B cell (primary cell): Measurements from ENCODE around the gene ZNF462. TPM values are rescaled to one million over a fixed set of nuclear protein-coding genes. Genes with fewer than 3 reads are reported as not detected.

Source experiments
- ATAC-seq: fragments of 200-7000 bp; cut with Tn5 transposase; one replicate; pipeline ENCODE4 v1.10.0; 2021; ENCODE audit warnings: low read depth, mild to moderate bottlenecking, moderate number of reproducible peaks, moderate library complexity
- CTCF ChIA-PET: fragments of 350-600 bp; sonication (Branson Sonifier 250); formaldehyde crosslinking; loops from one replicate; lab custom pipeline; 2021; ENCODE audit warnings: antibody characterized with exemption, inconsistent platforms; lab: Charles Lee
- POLR2A ChIA-PET: fragments of 350-600 bp; sonication (Branson Sonifier 250); formaldehyde crosslinking; loops from one replicate; lab custom pipeline; 2021; ENCODE audit warnings: antibody characterized with exemption; lab: Charles Lee
- DNase-seq: peaks from one replicate; pipeline ENCODE4 v3.0.0; 2013
- H2AFZ ChIP-seq: 2 replicates; pipeline ENCODE4 v1.6.1; 2012; ENCODE audit warnings: mild to moderate bottlenecking, low read depth, low read length; ENCODE audit not compliant: insufficient read depth, poor library complexity, severe bottlenecking
- H3K27ac ChIP-seq, 2 donors: 1 replicate in 1 of 2; 2 replicates in 1 of 2; pipeline ENCODE4 v1.5.1; 2012 to 2013; ENCODE audit warnings: low read length in 2 of 2, mild to moderate bottlenecking in 2 of 2, moderate library complexity in 1 of 2
- H3K27me3 ChIP-seq, 4 experiments: fragments of 200-600 bp in 1 of 4; sonication (generic) in 1 of 4; replicated peaks in 1 of 4; 1 replicate in 2 of 4; 2 replicates in 2 of 4; pipeline versions ENCODE4 v1.6.1 to v1.7.0; 2013 to 2016; ENCODE audit warnings: low read length in 3 of 4, mild to moderate bottlenecking in 2 of 4, mixed read lengths in 1 of 4, moderate library complexity in 1 of 4; ENCODE audit not compliant: insufficient read depth in 4 of 4, control insufficient read depth in 3 of 4; ENCODE audit errors: control extremely low read depth in 1 of 4
- H3K36me3 ChIP-seq, 2 experiments: replicated peaks in 1 of 2; 1 replicate in 1 of 2; 2 replicates in 1 of 2; pipeline versions ENCODE4 v1.6.1 to v1.7.1; 2013; ENCODE audit warnings: low read length in 1 of 2; ENCODE audit not compliant: insufficient read depth in 2 of 2, control insufficient read depth in 1 of 2; ENCODE audit errors: control extremely low read depth in 1 of 2, extremely low read depth in 1 of 2
- H3K4me1 ChIP-seq, 2 donors: fragments of 200-600 bp in 1 of 2; sonication (generic) in 1 of 2; 1 replicate in 1 of 2; 2 replicates in 1 of 2; pipeline versions ENCODE4 v1.5.1 to v1.6.1; 2013 to 2017; ENCODE audit warnings: low read length in 2 of 2; ENCODE audit not compliant: control insufficient read depth in 2 of 2, insufficient read depth in 2 of 2
- H3K4me2 ChIP-seq: replicated peaks from 2 replicates; pipeline ENCODE3; 2012; ENCODE audit warnings: mild to moderate bottlenecking, low read depth, low read length; ENCODE audit not compliant: poor library complexity, severe bottlenecking
- H3K4me3 ChIP-seq, 5 experiments: fragments of 200-600 bp in 1 of 5; sonication (generic) in 1 of 5; 1 replicate in 3 of 5; 2 replicates in 2 of 5; pipeline versions ENCODE4 v1.5.1 to v1.7.0; 2011 to 2016; ENCODE audit warnings: low read length in 4 of 5, mild to moderate bottlenecking in 4 of 5, low read depth in 2 of 5, control low read depth in 1 of 5, moderate library complexity in 1 of 5; ENCODE audit not compliant: insufficient read depth in 1 of 5; ENCODE audit errors: control extremely low read depth in 1 of 5, extremely low read depth in 1 of 5
- H3K79me2 ChIP-seq: fragments of 200-600 bp; sonication (generic); one replicate; pipeline ENCODE4 v1.6.0; 2016; ENCODE audit warnings: low read length; ENCODE audit not compliant: control insufficient read depth, insufficient read depth
- H3K9ac ChIP-seq: fragments of 200-600 bp; sonication (generic); 2 replicates; pipeline ENCODE4 v1.6.1; 2017; ENCODE audit warnings: mild to moderate bottlenecking, low read length, moderate library complexity
- H3K9me3 ChIP-seq, 3 donors: one replicate each; pipeline versions ENCODE4 v1.6.1 to v1.7.1; 2013; ENCODE audit warnings: low read length in 2 of 3; ENCODE audit not compliant: control insufficient read depth in 2 of 3, insufficient read depth in 1 of 3; ENCODE audit errors: control extremely low read depth in 1 of 3
- H4K20me1 ChIP-seq: 2 replicates; pipeline ENCODE4 v1.6.0; 2012; ENCODE audit warnings: mild to moderate bottlenecking, low read length; ENCODE audit not compliant: insufficient read depth, control insufficient read depth, poor library complexity, severe bottlenecking
- H3K27ac Mint-ChIP-seq: one replicate; pipeline ENCODE4 v1.8.0; 2021; ENCODE audit warnings: mixed read lengths
- H3K27me3 Mint-ChIP-seq: one replicate; pipeline ENCODE4 v1.8.0; 2021; ENCODE audit warnings: mixed read lengths
- H3K4me1 Mint-ChIP-seq: one replicate; pipeline ENCODE4 v1.8.0; 2021; ENCODE audit warnings: mixed read lengths
- H3K4me3 Mint-ChIP-seq: one replicate; pipeline ENCODE4 v1.8.0; 2021; ENCODE audit warnings: mixed read lengths
- H3K9me3 Mint-ChIP-seq: one replicate; pipeline ENCODE4 v1.8.0; 2022; ENCODE audit warnings: mixed read lengths; ENCODE audit not compliant: insufficient read depth
- CTCF ChIP-seq: fragments of 200-600 bp; IDR thresholded peaks from one replicate; pipeline ENCODE4 v1.8.0; 2022; ENCODE audit warnings: antibody characterized with exemption, mild to moderate bottlenecking
- EZH2 ChIP-seq: IDR thresholded peaks from 2 replicates; pipeline ENCODE4 v1.6.1; 2012; ENCODE audit warnings: borderline replicate concordance, low read depth, mild to moderate bottlenecking, moderate library complexity, low read length; ENCODE audit not compliant: insufficient read depth, poor library complexity, severe bottlenecking
- WGBS: methylation state at CpG from one replicate; pipeline ENCODE4 v1.1.5; 2013; ENCODE audit warnings: missing lambda C conversion rate; ENCODE audit not compliant: insufficient coverage; 5-methylcytosine and 5-hydroxymethylcytosine counted together
- intact Hi-C: fragments of 100-400 bp; cut with micrococcal nuclease; formaldehyde crosslinking; loops from one replicate; pipeline ENCODE4 v1.10.0; 2022
- polyA plus RNA-seq: library from polyadenylated mRNA; depleted of rRNA; stranded (reverse); fragments of >200 nt; gene quantifications from 2 replicates; pipeline ENCODE4 v1.2.3, GENCODE V29; 2012
- total RNA-seq, 2 donors: library from RNA; stranded (reverse); fragments of 120-200 nt in 1 of 2; gene quantifications; 1 replicate in 1 of 2; 2 replicates in 1 of 2; pipeline versions ENCODE4 v1.2.3 to v1.2.4, GENCODE V29; 2013 to 2022

The ZNF462 gene
- total and polyA plus RNA-seq, 2 donors (not counting 1 experiment from before 2014, with no cell fraction given) = not detected

- Histone ChIP-seq H3K4me2 (no peak overlapping the region), H3K9me3 (peaks cover 0 to 10% (median 0%) of the 10 kb centered on the region in 3 donors), H3K27ac (no peak overlapping the region), H4K20me1 (no peaks in the 10 kb centered on the region), H3K27me3 (no peaks in the 10 kb centered on the region), H2AFZ (no peak overlapping the region), H3K79me2 (no peaks in the 10 kb centered on the region), H3K9ac (no peak overlapping the region), H3K36me3 (no peaks in the 10 kb centered on the region), H3K4me1 (no peaks in the 10 kb centered on the region), H3K4me3 (no peak overlapping the region)
- Mint-ChIP-seq H3K4me1 (no peaks in the 10 kb centered on the region), H3K4me3 (no peak overlapping the region), H3K27me3 (no peaks in the 10 kb centered on the region), H3K27ac (no peak overlapping the region), H3K9me3 (no peaks in the 10 kb centered on the region)
- ChIA-PET CTCF (no interaction called here), POLR2A (no interaction called here)
- no peak for TF ChIP-seq EZH2
- TF ChIP-seq CTCF = no peak
- ATAC-seq (no peak), DNase-seq (no peak)
- intact Hi-C loops = no loop called here
- no CpG with 5 or more reads among the region's 3 CpGs for WGBS
Observed at GRCh38 chr9:106906129-106906528, 43.2 kb downstream of the ZNF462 start.

- no peak overlapping the region for H2AFZ ChIP-seq
- H3K27ac ChIP-seq = no peak overlapping the region
- H3K36me3 ChIP-seq = no peaks in the 10 kb centered on the region
- no peak overlapping the region for H3K4me3 ChIP-seq
- H3K9me3 Mint-ChIP-seq = no peaks in the 10 kb centered on the region
- whole genome bisulfite sequencing = no CpG with 5 or more reads among the region's 6 CpGs
- no peaks in the 10 kb centered on the region for H3K4me1 Mint-ChIP-seq
- CTCF ChIA-PET = no interaction called here
- no peak for DNase-seq
- no peaks in the 10 kb centered on the region for H3K27me3 ChIP-seq
- no peaks in the 10 kb centered on the region for H4K20me1 ChIP-seq
- H3K27me3 Mint-ChIP-seq = no peaks in the 10 kb centered on the region
- H3K4me3 Mint-ChIP-seq = no peak overlapping the region
- POLR2A ChIA-PET = no interaction called here
- no peak for ATAC-seq
- no peaks in the 10 kb centered on the region for H3K79me2 ChIP-seq
- H3K4me2 ChIP-seq = no peak overlapping the region
- H3K9me3 ChIP-seq = no peaks in the 10 kb centered on the region
- TF ChIP-seq EZH2 (no peak), CTCF (no peak)
- intact Hi-C loops = no loop called here
- H3K27ac Mint-ChIP-seq = no peak overlapping the region
- no peak overlapping the region for H3K9ac ChIP-seq
- H3K4me1 ChIP-seq = no peaks in the 10 kb centered on the region
Observed at GRCh38 chr9:106911951-106912350, 49.0 kb downstream of the ZNF462 start.
